AG04449 (cell line): ENCODE data around the gene MAFG.

Source experiments
- CTCF ChIA-PET: fragments of 350-600 bp; formaldehyde crosslinking; extraction: SDS; loops from one replicate; lab custom pipeline; 2021; ENCODE audit warnings: antibody characterized with exemption; lab: Yijun Ruan, JAX
- POLR2A ChIA-PET: fragments of 400-600, 350-600 bp; formaldehyde crosslinking; extraction: SDS; loops from one replicate; lab custom pipeline; 2020; ENCODE audit warnings: antibody characterized with exemption, inconsistent platforms; lab: Yijun Ruan, JAX
- DNase-seq: peaks from one replicate; pipeline ENCODE4 v3.0.0-alpha.2; 2010; ENCODE audit warnings: low read depth, low spot score
- H3K4me3 ChIP-seq: 2 replicates; pipeline ENCODE4 v1.5.1; 2011; ENCODE audit warnings: low read depth, mild to moderate bottlenecking, control low read depth, low read length
- CTCF ChIP-seq: IDR thresholded peaks from one replicate; pipeline ENCODE4 v1.5.1; 2011; ENCODE audit warnings: mild to moderate bottlenecking, moderate library complexity, low read length, control low read depth, inconsistent platforms; ENCODE audit not compliant: insufficient read depth; ENCODE audit errors: missing control alignments

The MAFG gene

GRCh38 chr17:81927653-81928543 is at the start of gene MAFG:
TSS of gene MAFG (minus strand) at chr17:81927735. CDS start at chr17:81923185, 4,550 bp downstream.
- no peak for DNase-seq
- peak; percentile 66 for TF ChIP-seq CTCF
- CTCF ChIA-PET = interaction anchor here (0.8 to 2.0 kb wide), 9 partner anchors 9 to 193 kb away, joined by 3 to 8 read pairs (median 5); partner anchors contain the start of gene PYCR1
- peak within 1 kb of the TSS; percentile 74 for H3K4me3 ChIP-seq
- POLR2A ChIA-PET = interaction anchor here (0.6 to 1.7 kb wide), 4 partner anchors 8 to 301 kb away, joined by 3 to 7 read pairs (median 4); partner anchors contain the start of genes PYCR1 and SLC16A3

GRCh38 chr17:81976332-81977210 is 49.0 kb upstream of the MAFG start:
- CTCF ChIA-PET = interaction anchor here (0.8 to 1.9 kb wide), 6 partner anchors 9 to 46 kb away, joined by 3 to 14 read pairs (median 3); partner anchors contain the start of genes CENPX and NOTUM
- no peak for DNase-seq
- peak overlapping the region; percentile 69 for H3K4me3 ChIP-seq
- POLR2A ChIA-PET = interaction anchor here (0.7 kb wide), 1 partner anchor 10 kb away, joined by 3 read pairs; no protein-coding TSS in a partner anchor
- TF ChIP-seq CTCF = no peak

GRCh38 chr17:81973432-81973831 is 45.9 kb upstream of the MAFG start:
- no peak overlapping the region for H3K4me3 ChIP-seq
- POLR2A ChIA-PET = no interaction called here
- CTCF ChIA-PET = interaction anchor here (2.2 kb wide), 1 partner anchor 13 kb away, joined by 15 read pairs; the partner anchor contains the start of gene NOTUM
- TF ChIP-seq CTCF = no peak
- DNase-seq = no peak

GRCh38 chr17:81968850-81969812 is 41.6 kb upstream of the MAFG start:
- CTCF ChIA-PET = interaction anchor here (1.2 to 3.7 kb wide), 5 partner anchors 10 to 62 kb away, joined by 3 to 30 read pairs (median 15); partner anchors contain the start of genes CENPX, LRRC45 and RAC3
- POLR2A ChIA-PET = no interaction called here
- no peak for TF ChIP-seq CTCF
- DNase-seq = no peak
- no peak overlapping the region for H3K4me3 ChIP-seq

GRCh38 chr17:81968396-81968745 is 40.8 kb upstream of the MAFG start:
- no peak for TF ChIP-seq CTCF
- ChIA-PET POLR2A (no interaction called here), CTCF (interaction anchor here (1.1 to 3.7 kb wide), 6 partner anchors 8 to 62 kb away, joined by 3 to 30 read pairs (median 11); partner anchors contain the start of genes CENPX, LRRC45 and RAC3)
- DNase-seq = no peak
- no peak overlapping the region for H3K4me3 ChIP-seq
